KOPT-K1 (cell line): ENCODE results near the gene EPHA8.

Experiments used
- H3K27ac ChIP-seq: fragments of 200-600 bp; sonication (generic); 2 replicates; pipeline ENCODE4 v1.5.1; 2016; ENCODE audit warnings: antibody characterized with exemption, mild to moderate bottlenecking, low read depth, low read length; ENCODE audit not compliant: poor library complexity, severe bottlenecking
- H3K36me3 ChIP-seq: fragments of 200-600 bp; sonication (generic); 2 replicates; pipeline ENCODE4 v1.5.1; 2017; ENCODE audit warnings: antibody characterized with exemption, mild to moderate bottlenecking, low read length, moderate library complexity; ENCODE audit not compliant: insufficient read depth
- H3K9me3 ChIP-seq: fragments of 200-600 bp; sonication (generic); 2 replicates; pipeline ENCODE4 v1.5.1; 2017; ENCODE audit warnings: antibody characterized with exemption, low read length, mild to moderate bottlenecking; ENCODE audit not compliant: insufficient read depth, poor library complexity, severe bottlenecking

Gene EPHA8

DNA sequence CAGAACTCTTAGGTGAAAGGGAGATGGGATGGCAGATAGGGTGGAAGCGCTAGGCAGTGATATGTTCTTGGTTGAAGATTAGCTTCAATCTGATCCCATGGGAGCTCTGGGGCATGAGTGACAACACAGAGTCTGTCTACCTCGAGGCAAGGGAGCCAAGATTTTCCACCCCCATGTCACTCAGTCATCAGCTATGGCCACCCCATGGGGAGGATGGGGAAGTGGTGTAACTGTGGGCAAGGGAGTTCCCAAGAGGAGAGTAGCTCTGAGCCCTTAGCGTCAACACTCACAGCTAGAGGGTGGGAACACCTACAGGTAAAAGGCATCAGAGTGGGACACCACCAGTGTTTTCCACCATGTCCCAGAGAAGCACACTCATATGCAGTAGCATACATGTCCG is 42.9 kb downstream of the EPHA8 start:
- Histone ChIP-seq H3K9me3 (no peaks in the 10 kb centered on the region), H3K36me3 (no peaks in the 10 kb centered on the region), H3K27ac (no peak overlapping the region)

DNA sequence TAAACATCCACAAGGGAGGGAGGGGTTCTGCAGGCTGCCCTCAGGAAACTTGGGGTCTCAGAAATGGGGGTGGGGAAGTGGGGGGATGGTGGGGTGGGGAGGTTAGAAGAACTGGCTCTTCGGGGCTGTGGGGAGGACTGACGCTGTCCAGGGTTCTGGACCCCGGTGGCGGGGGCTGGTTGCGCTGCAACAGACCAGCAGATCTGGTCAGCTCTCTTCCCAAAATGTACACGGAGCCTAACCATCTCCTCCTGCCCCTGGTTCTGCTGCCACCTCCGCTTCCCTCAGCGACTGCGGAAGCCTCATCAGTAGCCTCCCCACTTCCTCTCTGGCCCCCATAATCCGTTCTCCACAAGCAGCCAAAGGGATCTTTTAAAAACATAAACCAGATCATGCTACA is 43.9 kb downstream of the EPHA8 start:
- H3K36me3 ChIP-seq = no peaks in the 10 kb centered on the region
- H3K27ac ChIP-seq = no peak overlapping the region

DNA sequence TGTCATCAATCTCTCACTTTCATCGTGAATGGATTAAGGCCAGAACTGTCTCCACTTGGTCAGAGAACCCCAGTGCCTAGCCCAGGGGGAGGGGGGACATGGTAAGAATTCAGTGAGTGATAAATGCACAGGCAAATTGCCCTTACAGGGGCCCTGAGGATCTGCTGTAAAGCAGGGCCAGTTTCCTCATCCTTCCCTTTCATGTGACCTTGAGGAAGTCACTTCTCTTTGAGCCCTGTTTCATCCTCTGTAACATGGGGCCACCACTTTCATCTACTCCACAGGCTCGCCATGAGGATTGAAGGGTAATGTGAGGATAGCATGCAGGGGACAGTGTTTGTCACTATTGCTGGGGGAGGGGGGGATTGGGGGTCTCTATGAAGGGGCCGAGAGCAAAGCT is 45.1 kb downstream of the EPHA8 start:
- no peaks in the 10 kb centered on the region for H3K9me3 ChIP-seq
- no peak overlapping the region for H3K27ac ChIP-seq
- no peaks in the 10 kb centered on the region for H3K36me3 ChIP-seq

More for the DNA sequence above, 43.9 kb downstream of the EPHA8 start:
- no peaks in the 10 kb centered on the region for H3K9me3 ChIP-seq

DNA sequence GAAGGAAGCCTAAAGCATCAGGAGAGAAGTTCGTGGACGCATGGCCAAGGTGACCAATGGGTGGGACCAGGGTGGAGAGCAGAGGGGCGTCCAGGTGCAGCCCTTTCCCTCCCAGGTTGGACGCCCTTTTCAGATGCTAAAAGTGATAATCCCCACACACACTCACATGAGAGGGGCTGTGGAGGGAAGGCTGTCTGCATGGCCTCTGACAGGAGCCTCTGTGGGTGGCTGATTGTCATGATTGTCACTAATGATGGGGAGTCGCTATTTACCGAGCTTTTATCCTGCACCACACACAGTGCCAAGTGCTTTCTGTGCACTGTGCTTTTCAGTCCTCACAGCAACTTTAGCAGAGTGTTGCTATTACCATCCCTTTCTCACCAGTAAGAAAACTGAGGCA is 46.0 kb downstream of the EPHA8 start:
- H3K36me3 ChIP-seq = no peaks in the 10 kb centered on the region
- no peaks in the 10 kb centered on the region for H3K9me3 ChIP-seq
- no peak overlapping the region for H3K27ac ChIP-seq

DNA sequence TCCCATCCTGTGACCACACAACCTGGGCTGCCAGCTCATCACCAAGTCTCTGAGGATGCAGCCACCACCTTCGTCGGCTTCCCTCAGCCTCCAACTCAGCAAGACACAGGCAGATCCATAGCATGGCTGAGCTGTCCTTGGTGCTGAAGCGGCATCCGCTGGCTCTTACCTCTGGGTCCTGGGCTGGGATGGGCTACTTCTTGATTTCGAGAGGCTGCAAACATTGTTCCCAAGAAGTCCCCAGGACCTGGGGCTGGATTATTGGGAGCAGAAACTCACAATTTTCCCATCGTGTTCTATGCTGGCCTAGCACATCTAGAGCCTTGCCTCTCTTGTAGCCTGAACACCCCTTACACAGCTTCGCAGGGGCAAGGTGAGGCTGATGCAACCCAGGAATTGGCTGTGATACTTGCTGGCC is 48.2 kb downstream of the EPHA8 start:
- Histone ChIP-seq H3K9me3 (no peaks in the 10 kb centered on the region), H3K27ac (no peak overlapping the region), H3K36me3 (no peaks in the 10 kb centered on the region)

DNA sequence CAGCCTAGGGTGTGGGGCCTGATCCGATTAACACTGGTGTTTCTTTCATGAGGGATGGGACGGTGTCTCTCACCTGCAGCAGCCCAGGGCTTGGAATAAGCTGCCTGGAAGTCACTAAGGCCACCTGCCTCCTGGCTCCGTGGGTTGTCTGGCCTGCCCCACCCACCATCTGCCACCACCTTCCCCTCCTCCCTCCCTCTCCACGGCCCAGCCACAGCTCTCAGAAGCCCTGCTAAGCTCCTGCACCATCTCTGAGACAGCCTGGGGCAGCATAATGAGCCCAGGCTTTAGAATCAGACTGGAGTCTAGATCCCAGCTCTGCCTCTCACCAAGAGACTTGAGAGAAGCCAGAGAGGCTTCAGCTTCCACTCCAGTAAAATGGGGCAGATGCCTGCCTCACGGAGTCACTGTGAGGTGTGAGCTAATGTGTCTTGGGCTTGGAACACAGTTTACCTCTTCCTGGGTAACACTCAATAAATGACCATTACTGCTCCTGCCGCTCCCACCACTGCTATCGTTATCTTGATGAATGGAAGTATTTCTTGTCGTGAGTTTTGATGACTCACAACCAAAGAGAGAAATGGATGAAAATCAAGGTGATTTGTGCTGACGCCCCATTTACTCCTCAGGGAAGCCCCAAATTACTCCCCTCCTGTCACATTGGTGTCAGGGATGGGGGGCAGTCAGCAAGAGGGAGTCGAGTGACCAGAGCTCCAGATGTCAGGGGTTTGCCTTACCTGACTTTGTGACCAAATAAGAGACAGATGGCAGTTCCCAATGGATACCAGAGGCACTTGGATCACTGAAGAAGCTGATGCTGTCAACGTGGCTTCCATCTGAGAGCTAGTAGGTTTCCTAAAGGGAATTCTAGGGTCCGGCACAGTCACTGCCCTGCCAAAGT is 49.6 kb downstream of the EPHA8 start:
- no peaks in the 10 kb centered on the region for H3K36me3 ChIP-seq
- no peak overlapping the region for H3K27ac ChIP-seq
- no peaks in the 10 kb centered on the region for H3K9me3 ChIP-seq

DNA sequence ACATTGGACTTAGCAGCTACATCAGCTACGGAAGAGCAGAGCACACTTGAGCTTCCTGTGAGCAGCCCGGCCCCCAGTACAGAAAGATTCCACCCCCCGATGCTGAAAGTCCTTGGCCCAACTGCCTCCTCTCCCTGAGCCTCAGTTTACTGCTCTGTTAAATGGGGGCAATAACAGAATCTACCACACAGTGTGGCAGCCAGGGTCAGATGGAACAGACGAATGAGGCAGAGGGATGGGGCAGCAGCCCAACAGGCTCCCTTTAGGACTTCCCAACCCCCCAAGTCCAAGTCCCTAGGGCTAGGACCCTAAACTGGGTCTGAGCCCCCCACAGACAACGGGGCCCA is 50.3 kb downstream of the EPHA8 start:
- Histone ChIP-seq H3K36me3 (no peaks in the 10 kb centered on the region), H3K9me3 (no peaks in the 10 kb centered on the region), H3K27ac (no peak overlapping the region)

DNA sequence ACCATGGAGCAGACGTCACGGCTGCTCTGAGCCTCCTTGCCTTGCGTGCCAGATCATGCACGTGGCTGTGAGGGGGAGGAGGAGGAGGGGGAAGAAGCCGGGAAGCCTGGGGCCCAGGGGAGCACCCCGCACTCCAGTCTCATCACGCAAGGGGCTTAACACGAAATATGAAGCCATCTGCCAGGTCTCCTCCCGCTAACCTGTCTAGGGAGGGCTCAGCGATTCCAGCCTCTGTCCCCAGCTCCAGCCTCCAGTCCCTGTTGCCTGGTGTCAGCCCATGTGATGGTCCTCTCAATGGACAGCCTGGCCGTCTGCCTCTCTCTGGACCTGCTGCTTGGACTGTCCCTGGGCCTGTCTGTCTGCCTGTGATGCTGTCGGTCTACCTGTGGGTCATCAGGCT is 50.7 kb downstream of the EPHA8 start:
- H3K27ac ChIP-seq = no peak overlapping the region
- H3K9me3 ChIP-seq = no peaks in the 10 kb centered on the region
- H3K36me3 ChIP-seq = no peaks in the 10 kb centered on the region

DNA sequence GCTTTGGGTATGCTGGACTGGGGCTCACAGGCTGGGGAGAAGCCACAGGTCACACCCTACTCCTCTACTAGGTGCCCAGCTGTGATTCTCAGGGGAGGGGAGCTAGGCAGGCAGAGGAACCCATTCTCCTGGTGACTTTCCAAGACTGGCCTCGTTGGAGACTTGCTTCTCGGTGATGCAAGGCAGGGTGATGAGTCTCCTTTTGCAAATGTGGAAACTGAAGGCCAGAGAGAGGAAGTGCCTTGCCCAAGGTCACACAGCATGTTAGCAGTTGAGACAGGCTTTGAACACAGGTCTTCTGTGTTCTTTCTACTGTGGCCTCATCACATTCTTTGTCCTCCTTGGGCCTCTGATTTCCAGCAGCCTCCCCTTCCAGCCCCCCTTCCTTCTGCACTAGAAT is 52.6 kb downstream of the EPHA8 start:
- no peak overlapping the region for H3K27ac ChIP-seq
- H3K36me3 ChIP-seq = no peaks in the 10 kb centered on the region
- H3K9me3 ChIP-seq = no peaks in the 10 kb centered on the region

DNA sequence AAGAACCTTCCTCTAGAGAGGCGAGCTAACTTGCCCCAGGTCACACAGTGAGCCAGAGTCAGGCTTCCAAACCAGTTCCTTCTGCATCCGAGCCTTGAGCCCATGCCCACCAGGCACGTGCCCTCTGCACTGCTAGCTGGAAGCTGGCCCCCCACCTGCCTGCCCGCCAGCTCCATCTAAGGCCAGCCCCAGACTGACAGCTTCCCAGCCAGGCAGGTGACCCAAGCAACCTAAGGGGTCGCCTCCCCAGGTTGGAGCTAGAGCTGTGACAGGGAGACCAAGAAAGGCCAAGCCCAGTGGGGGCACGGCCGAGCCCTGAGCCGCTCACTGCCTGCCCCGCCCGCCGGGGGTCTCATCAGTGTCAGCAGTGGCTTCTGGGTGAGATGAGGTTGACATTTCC is 53.3 kb downstream of the EPHA8 start:
- Histone ChIP-seq H3K9me3 (no peaks in the 10 kb centered on the region), H3K27ac (no peak overlapping the region), H3K36me3 (no peaks in the 10 kb centered on the region)

DNA sequence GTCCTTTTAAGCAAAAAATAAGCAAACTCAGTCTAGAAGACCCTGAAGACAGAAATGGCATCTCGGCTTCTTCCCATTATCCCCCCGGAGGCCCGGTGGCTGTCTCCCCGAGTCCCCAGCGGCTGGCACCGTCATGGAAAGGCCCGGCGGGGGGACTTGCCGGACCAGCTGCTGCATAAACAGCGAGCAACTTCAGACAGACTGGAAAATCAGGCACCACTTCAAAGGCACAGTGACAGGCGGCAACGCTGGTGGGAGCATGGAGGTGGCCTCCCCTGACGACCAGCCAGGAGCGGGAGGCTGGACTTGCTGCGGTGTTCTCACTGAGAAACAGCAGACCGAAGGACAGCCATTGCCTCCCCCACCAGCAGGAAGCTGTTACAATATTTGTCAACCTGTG is 54.8 kb downstream of the EPHA8 start:
- Histone ChIP-seq H3K27ac (no peak overlapping the region), H3K36me3 (no peaks in the 10 kb centered on the region), H3K9me3 (no peaks in the 10 kb centered on the region)

DNA sequence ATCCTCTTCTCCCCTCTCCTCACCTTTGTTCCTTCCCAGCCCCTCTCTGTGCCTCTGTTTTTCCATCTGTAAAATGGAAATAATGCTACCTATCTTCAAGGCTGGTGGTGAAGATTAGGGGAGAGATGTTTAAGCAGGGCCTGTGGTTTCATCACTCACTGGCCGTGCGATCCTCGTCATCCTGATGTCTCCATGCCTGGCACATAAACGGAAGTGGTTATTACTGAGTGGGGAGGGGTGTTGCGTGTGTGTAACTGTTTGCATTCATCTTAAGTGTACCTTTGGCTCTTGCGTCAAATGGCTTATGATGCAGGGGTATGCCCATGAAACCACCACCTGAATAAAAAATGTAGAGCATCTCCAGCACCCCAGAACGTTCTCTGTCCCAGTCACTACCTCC is 56.0 kb downstream of the EPHA8 start:
- Histone ChIP-seq H3K27ac (no peak overlapping the region), H3K36me3 (no peaks in the 10 kb centered on the region), H3K9me3 (no peaks in the 10 kb centered on the region)

DNA sequence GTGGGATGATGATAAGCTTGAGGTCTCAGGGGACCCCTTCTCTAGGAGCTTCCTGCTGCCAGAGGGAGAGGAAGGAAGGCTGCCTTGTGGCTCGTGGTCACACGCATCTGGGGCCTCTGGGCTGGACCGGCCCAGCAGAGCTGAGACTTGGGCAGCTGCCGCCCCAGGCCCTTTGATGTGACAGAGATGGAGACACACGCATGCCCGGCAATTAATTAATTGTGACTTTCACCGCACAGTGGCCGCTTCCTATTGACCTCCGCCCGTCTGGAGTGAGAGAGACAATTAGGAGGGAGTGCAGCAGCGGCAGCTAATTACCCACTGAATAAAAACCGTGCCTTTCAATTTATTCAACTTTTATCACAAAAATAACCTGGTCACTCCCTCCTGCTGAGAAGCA is 56.5 kb downstream of the EPHA8 start:
- Histone ChIP-seq H3K36me3 (no peaks in the 10 kb centered on the region), H3K9me3 (no peaks in the 10 kb centered on the region), H3K27ac (no peak overlapping the region)

DNA sequence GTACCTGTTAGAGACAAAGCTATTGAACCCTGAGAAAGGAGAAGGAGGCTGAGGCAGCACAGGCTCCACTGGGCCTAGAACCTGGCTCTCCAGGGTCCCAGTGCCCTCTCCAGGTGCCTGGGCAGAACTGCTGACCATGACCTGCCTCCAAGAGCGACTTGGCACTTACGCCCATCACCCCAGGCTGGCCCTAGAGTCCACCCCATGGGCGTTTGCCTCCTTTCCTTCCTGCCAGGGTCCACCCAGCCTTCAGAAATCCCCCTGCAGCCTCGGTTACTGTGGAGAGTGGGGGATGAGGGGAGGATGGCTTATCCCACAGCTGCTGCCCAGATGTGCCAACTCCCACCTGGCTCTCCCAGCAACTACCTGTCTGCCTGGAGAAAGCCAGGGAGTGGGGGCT is 58.5 kb downstream of the EPHA8 start:
- H3K27ac ChIP-seq = no peak overlapping the region
- H3K36me3 ChIP-seq = no peaks in the 10 kb centered on the region
- H3K9me3 ChIP-seq = no peaks in the 10 kb centered on the region

DNA sequence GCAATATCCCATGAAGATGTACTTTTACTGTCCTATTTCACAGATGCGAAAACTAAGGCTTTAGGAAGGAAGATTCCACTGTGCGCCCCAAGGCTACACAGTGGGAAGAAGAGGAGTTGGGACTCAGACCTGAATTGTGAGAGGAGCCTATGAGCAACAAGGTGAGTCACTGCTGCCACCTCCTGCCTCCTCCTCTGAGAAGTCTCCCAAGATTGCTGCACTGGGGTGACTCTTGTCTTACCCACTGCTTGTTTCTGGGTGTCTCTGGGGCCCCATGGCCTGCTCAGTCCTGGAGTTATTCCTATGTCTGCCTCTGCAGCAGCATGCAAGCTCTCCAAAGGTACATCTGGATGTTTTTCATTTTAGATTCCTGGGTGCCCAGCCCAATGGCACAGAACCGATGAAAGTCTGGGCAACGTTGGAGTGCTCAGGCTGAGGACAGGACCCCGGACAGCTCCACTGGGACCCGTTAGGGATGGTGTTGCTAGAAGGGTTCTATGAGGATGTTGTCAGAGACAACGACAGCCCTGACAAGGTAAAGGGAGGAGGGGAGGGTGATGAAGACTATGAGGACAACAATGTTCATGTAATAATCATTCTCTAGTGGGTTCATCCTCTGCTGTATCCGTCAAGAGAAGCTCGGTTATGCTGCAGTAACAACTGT is 62.1 kb downstream of the EPHA8 start:
- Histone ChIP-seq H3K9me3 (no peaks in the 10 kb centered on the region), H3K36me3 (no peaks in the 10 kb centered on the region), H3K27ac (no peak overlapping the region)
